HG03060 (cell line): ENCODE results near the gene ITPR1.

ENCODE experiments used
- ATAC-seq: cut with Tn5 transposase; IDR thresholded peaks from one replicate; pipeline ENCODE4 v1.9.1; 2021; ENCODE audit warnings: low read depth, moderate number of reproducible peaks; ENCODE audit not compliant: unreplicated experiment

The ITPR1 gene

DNA sequence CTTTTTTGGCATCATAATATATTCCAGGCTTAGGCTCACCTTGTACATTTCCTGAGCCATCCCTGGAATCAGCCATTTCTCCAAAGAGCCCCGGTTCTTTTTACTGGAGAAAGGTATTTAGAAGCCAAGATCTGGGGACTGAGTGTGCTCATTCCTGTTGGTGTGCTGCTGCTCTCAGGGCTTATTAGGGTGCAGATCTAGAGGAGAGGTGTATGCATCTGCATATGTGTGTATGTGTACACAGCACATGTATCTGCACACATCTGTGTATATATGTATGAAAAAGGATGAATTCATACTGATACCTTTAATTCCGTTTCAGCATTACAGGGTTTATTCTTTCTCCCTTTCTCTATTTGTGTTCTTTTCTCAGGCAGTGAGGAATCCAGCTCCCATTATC, 324.0 kb downstream of the ITPR1 start:
- no peak for ATAC-seq

GRCh38 chr3:4818164-4818563, 325.0 kb downstream of the ITPR1 start:
- ATAC-seq = no peak

DNA sequence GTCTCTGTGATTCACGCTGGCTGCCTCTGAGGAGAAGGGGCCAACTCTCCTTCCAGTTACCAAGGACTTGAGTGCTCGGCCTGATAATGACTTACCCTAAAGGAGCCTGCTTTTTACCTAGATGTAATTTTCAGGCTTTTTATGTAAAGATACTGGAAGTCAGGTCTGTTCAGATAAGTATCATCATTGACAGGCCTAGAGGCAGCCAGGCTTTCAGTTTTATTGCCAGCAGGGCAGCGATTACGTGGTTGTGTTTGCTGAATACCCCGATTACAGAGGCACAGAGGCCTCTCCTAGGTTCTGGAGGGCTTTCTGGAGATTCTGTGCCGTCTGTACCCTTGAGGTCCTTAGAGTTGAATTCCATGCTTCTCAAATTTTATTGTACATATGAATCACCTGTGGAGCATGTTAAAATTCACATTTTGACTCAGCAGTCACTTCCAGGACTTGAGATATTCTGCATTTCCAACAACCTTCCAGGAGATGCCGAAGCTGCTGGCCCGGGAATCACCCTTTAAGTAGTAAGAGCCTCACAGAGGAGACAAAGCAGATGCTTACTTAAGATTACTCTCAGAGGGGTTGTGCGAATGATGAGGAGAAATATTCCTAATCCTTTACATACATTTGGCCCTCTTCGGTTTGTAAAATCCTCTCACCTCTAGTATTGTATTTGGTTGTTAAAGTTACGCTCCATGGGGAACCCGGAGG, 326.0 kb downstream of the ITPR1 start:
- ATAC-seq = no peak

GRCh38 chr3:4819746-4820145, 326.6 kb downstream of the ITPR1 start:
- ATAC-seq = no peak

DNA sequence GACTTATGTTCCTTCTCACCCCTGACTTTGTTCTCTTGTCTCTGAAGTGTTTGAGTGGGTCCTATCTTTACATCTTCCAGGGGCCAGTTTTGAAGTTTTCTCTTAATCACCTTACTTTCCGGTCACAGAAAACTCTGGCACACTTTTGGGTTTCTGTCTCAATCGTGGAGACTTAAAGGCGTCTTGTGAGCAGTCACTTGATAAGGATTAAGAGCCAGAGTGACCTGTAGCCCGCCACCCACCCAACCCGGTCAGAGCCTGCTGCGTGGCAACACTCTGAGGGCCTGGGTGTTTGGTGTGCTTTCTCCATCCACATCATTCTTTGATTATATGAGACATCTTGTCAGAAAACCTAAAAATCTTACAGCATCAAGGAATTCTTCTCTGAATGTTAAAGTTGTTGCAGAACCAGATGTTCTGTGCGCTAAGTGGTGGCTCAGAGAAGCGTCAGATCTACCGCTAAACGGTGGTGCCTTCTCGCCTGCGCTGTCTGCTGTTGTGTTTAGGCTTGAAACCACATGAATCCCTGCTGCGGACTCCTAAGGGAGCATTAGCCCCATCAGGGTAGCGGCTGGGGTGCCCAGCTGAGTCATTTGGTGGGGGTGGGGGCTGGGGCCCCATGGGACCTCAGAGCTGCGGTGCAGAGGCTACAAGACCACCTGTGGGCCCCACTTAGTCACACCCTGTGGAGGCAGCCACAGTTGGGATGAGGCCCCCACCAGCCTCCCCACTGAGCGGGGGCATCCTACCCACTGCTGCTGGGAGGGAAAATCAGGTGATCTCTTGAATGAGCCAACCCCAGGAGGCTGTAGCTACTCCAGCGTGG, 327.4 kb downstream of the ITPR1 start:
- ATAC-seq = no peak

DNA sequence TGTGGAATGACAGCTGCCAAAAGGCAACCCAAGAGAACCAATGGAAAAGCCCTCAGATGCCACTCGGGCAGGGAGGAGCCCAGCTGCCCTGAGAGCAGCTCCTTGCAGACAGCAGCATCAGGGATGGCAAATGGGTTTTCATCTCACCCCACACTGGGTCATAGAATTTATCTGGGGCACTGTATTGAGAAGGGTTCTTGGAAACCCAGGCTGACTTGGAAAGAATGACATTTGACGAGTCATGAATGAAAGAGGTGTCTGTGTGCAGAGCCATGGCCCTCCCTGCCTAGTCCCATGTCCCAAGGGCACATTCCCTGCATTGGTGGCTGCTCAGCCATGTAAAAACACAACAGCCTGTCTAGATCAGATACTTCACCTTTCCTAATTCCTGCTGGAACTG, 328.2 kb downstream of the ITPR1 start:
- no peak for ATAC-seq

DNA sequence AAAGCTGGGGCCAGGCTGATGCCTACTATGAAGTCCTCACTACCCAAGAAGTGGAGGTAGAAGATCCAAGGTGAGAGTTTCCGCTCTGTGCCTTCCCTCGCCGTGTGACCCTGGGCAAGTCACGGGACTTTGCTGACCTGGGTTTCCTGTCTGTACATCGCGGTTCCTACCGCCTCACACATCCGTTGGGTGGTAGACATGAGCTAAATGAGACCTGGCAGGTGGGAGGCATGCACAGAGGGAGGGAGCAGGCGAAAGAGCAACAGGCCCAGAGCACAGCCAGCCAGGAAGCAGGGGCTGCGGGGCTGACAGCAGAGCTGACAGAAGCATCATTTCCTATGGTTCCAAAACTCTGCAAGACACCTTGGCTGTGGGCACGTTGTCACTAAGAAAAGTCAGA, 328.8 kb downstream of the ITPR1 start:
- no peak for ATAC-seq

- no peak for ATAC-seq
Observed at GRCh38 chr3:4822568-4822967, 329.4 kb downstream of the ITPR1 start.

- ATAC-seq = no peak
Observed at GRCh38 chr3:4823385-4823784, 330.2 kb downstream of the ITPR1 start.

DNA sequence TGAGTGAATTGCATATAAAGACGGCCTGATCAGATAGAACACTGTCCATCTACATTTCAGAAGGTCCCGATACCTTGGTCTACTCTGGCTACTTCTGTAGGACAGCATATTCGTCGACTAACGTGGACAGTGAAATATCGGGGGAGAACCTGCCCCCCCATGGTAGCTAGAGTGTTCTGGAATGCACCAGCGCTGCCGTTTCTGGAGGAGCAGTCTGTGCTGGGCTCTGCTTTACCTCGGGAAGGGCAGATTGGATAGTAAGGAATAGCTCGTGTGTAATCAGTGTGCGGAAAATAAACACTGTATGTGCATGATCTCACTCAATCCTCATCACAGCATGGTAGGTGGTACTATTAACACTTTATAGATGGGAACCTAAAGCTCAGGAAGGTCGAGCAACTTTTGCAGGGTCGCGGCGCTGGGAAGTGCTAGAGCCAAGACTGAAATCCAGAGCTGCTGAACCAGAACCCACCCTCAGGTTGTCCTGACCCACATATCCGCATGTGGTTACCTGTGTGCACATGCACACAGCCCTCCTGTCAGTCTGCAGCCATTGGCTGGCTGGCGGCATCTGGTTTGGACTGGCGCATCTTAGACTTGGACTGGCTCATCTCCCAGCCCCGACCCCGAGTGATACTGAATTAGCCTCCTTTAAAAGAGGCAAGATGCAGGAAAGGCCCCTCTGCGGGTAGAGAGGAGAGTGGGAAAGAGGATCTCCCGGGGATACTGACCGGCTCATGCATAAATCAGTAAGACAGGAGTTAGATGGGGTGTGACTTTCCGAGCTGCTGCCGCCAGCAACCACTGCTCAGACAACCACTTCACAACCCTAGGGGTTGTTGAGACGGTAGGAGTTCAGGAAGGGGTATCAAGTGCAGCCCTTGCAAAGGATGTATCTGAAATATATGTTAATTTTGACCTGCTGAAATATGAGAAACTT, 331.1 kb downstream of the ITPR1 start:
- no peak for ATAC-seq

GRCh38 chr3:4824926-4825325, 331.8 kb downstream of the ITPR1 start:
- ATAC-seq = no peak

- ATAC-seq = no peak
Observed at GRCh38 chr3:4825436-4826236, 332.5 kb downstream of the ITPR1 start.

GRCh38 chr3:4826237-4827100, 333.3 kb downstream of the ITPR1 start:
- no peak for ATAC-seq

- no peak for ATAC-seq
Observed at GRCh38 chr3:4827767-4828166, 334.6 kb downstream of the ITPR1 start.

- no peak for ATAC-seq
Observed at GRCh38 chr3:4828279-4829030, 335.3 kb downstream of the ITPR1 start.

DNA sequence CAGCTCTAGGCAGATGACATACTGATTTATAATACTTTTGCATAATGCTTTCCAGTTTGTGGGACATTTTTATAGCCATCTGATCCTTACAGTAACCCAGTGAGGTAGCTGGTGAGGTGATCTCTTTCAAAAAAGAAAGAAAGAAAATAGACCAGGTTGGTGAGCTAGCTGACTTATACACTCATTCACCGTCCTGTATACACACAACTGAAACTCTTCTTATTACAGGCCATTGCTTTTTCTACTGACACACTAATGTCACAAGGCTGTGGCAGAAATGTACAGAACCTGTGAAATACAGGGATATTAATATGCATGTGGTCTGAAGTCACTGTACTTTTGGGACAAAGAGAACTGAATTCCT, 335.9 kb downstream of the ITPR1 start:
- no peak for ATAC-seq

- no peak for ATAC-seq
Observed at GRCh38 chr3:4830586-4830914, 337.4 kb downstream of the ITPR1 start.

DNA sequence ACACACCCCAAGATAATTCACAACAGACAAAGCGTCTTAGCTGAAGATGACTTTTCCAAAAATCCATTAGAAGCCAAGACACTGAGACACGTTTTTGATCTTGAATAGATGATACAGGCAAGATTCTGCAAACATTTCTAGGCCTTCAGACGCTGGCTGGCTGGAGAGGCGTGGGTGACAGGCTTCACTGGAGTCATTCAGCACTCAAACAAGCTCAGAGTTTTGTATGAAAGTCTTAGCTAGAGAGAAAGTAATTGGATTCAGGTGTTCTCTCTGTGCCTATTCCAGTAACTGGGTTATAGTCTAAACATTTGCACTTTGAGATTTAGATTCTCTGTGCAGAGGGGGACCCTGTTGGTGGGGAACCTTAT, 338.4 kb downstream of the ITPR1 start:
- peak; percentile 2 for ATAC-seq

DNA sequence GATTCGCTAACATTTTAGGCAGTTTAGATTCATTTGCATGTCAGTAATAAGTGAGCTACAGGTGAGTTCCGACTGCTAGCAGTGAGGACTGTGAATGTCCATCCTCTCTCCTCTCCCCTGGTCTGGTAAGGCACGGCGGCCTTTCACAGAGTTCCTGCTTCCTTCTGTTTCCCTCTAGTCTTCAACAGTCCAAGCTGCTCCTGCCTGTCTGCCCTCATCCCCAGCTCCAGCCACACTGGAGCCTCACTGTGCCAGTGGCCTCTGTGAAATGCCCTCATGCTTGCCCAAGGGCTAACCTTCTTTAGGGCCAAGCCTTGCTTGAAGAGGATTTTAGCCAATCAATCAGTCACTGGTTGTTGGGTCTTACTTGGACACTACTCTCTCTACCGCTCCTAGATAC, 340.3 kb downstream of the ITPR1 start:
- no peak for ATAC-seq
